ENCODE measurements around the gene ZNF112. TPM values are rescaled to one million over a fixed set of nuclear protein-coding genes. Genes with fewer than 3 reads are reported as not detected.

The ZNF112 gene
- total RNA-seq, 4 donors from 2014 or later = 3.3 to 23.2 (median 7.3) TPM

GRCh38 chr19:44332145-44332544 is 24.3 kb downstream of the ZNF112 start:
- H3K4me1 ChIP-seq = no peaks in the 10 kb centered on the region
- H3K27ac ChIP-seq = no peak overlapping the region
- TF ChIP-seq CTCF (IDR thresholded peaks at IDR 0.05) (no peak), POLR2A (IDR thresholded peaks at IDR 0.05) (no peak)
- H3K27me3 ChIP-seq = no peaks in the 10 kb centered on the region
- H3K36me3 ChIP-seq = no peaks in the 10 kb centered on the region
- intact Hi-C loops (cut with DNase I; ENCODE audit: low total_unique reads) = no loop called here
- DNase-seq = no peak
- H3K4me3 ChIP-seq = no peak overlapping the region
- peaks cover 0 to 23% of the 10 kb centered on the region in 2 donors for H3K9me3 ChIP-seq

- H3K27ac ChIP-seq = no peak overlapping the region
- no peaks in the 10 kb centered on the region for H3K27me3 ChIP-seq
- H3K36me3 ChIP-seq = no peaks in the 10 kb centered on the region
- DNase-seq = no peak
- H3K4me3 ChIP-seq = no peak overlapping the region
- no peaks in the 10 kb centered on the region for H3K4me1 ChIP-seq
- intact Hi-C loops (cut with DNase I; ENCODE audit: low total_unique reads) = no loop called here
- H3K9me3 ChIP-seq = peaks cover 0 to 34% of the 10 kb centered on the region in 2 donors
- TF ChIP-seq POLR2A (IDR thresholded peaks at IDR 0.05) (no peak), CTCF (IDR thresholded peaks at IDR 0.05) (no peak)
Observed at GRCh38 chr19:44315883-44316282, 40.6 kb downstream of the ZNF112 start.

GRCh38 chr19:44313231-44313630 is 43.2 kb downstream of the ZNF112 start:
- intact Hi-C loops (cut with DNase I; ENCODE audit: low total_unique reads) = no loop called here
- no peak for DNase-seq
- no peaks in the 10 kb centered on the region for H3K36me3 ChIP-seq
- H3K4me1 ChIP-seq = no peaks in the 10 kb centered on the region
- H3K4me3 ChIP-seq = no peak overlapping the region
- H3K27me3 ChIP-seq = no peaks in the 10 kb centered on the region
- no peak overlapping the region for H3K27ac ChIP-seq
- H3K9me3 ChIP-seq = peaks cover 0 to 15% of the 10 kb centered on the region in 2 donors
- TF ChIP-seq POLR2A (IDR thresholded peaks at IDR 0.05) (no peak), CTCF (IDR thresholded peaks at IDR 0.05) (no peak)

GRCh38 chr19:44308011-44308410 is 48.5 kb downstream of the ZNF112 start:
- intact Hi-C loops (cut with DNase I; ENCODE audit: low total_unique reads) = no loop called here
- H3K27ac ChIP-seq = no peak overlapping the region
- TF ChIP-seq CTCF (IDR thresholded peaks at IDR 0.05) = no peak
- no peak for TF ChIP-seq POLR2A (IDR thresholded peaks at IDR 0.05)
- no peaks in the 10 kb centered on the region for H3K4me1 ChIP-seq
- H3K27me3 ChIP-seq = no peaks in the 10 kb centered on the region
- no peak for DNase-seq
- H3K4me3 ChIP-seq = no peak overlapping the region
- H3K36me3 ChIP-seq = no peaks in the 10 kb centered on the region
- H3K9me3 ChIP-seq = peaks cover 0 to 9% of the 10 kb centered on the region in 2 donors

GRCh38 chr19:44306283-44306682 is 50.2 kb downstream of the ZNF112 start:
- intact Hi-C loops (cut with DNase I; ENCODE audit: low total_unique reads) = no loop called here
- no peaks in the 10 kb centered on the region for H3K36me3 ChIP-seq

More at GRCh38 chr19:44306283-44306682, 50.2 kb downstream of the ZNF112 start:
- Histone ChIP-seq H3K4me3 (no peak overlapping the region), H3K27me3 (no peaks in the 10 kb centered on the region), H3K9me3 (no peaks in the 10 kb centered on the region), H3K4me1 (no peaks in the 10 kb centered on the region), H3K27ac (no peak overlapping the region)
- TF ChIP-seq CTCF (IDR thresholded peaks at IDR 0.05) = no peak
- no peak for TF ChIP-seq POLR2A (IDR thresholded peaks at IDR 0.05)
- no peak for DNase-seq
